ENCODE data around the gene HAGHL.
"Not testable (repeated sequence)": the region's sequence is repeated elsewhere in the genome, so short reads cannot be mapped to it uniquely, and the experiment has no call there.

The HAGHL gene

GRCh38 chr16:734981-735881 lies 8.3 kb downstream of the HAGHL start:
- DNase-seq (ENCODE audit: low spot score): no peak

GRCh38 chr16:735982-736453 lies 9.1 kb downstream of the HAGHL start:
- no peak for DNase-seq (ENCODE audit: low spot score)

GRCh38 chr16:736936-737481 lies 10.1 kb downstream of the HAGHL start:
- no peak for DNase-seq (ENCODE audit: low spot score)

GRCh38 chr16:739560-740458 lies 12.9 kb downstream of the HAGHL start:
- no peak for DNase-seq (ENCODE audit: low spot score)

- no peak for DNase-seq (ENCODE audit: low spot score)
Observed at GRCh38 chr16:740459-740763, 13.5 kb downstream of the HAGHL start.

GRCh38 chr16:740764-741505 lies 14.0 kb downstream of the HAGHL start, which contains the start of gene CIAO3:
Gene CIAO3 (minus strand): TSS chr16:740997. CDS start chr16:740985, 12 bp downstream.
- DNase-seq (ENCODE audit: low spot score): peak; percentile 90

GRCh38 chr16:741986-742629 lies 15.2 kb downstream of the HAGHL start:
- no peak for DNase-seq (ENCODE audit: low spot score)

- DNase-seq (ENCODE audit: low spot score): not testable (repeated sequence)
Observed at GRCh38 chr16:742894-743293, 16.0 kb downstream of the HAGHL start.

GRCh38 chr16:743794-744500 lies 17.0 kb downstream of the HAGHL start:
- DNase-seq (ENCODE audit: low spot score): no peak

GRCh38 chr16:745739-746138 lies 18.8 kb downstream of the HAGHL start:
- DNase-seq (ENCODE audit: low spot score): no peak

- DNase-seq (ENCODE audit: low spot score): no peak
Observed at GRCh38 chr16:746637-747036, 19.7 kb downstream of the HAGHL start.

GRCh38 chr16:747978-748746 lies 21.3 kb downstream of the HAGHL start:
- DNase-seq (ENCODE audit: low spot score): no peak

GRCh38 chr16:749010-749409 lies 22.1 kb downstream of the HAGHL start:
- DNase-seq (ENCODE audit: low spot score): no peak

GRCh38 chr16:750485-750884 lies 23.6 kb downstream of the HAGHL start:
- no peak for DNase-seq (ENCODE audit: low spot score)

GRCh38 chr16:751152-752006 lies 24.5 kb downstream of the HAGHL start:
- DNase-seq (ENCODE audit: low spot score): no peak

GRCh38 chr16:752007-752312 lies 25.1 kb downstream of the HAGHL start:
- DNase-seq (ENCODE audit: low spot score): no peak

- DNase-seq (ENCODE audit: low spot score): not testable (repeated sequence)
Observed at GRCh38 chr16:754121-754607, 27.3 kb downstream of the HAGHL start.

- no peak for DNase-seq (ENCODE audit: low spot score)
Observed at GRCh38 chr16:754656-755055, 27.8 kb downstream of the HAGHL start.

- DNase-seq (ENCODE audit: low spot score): no peak
Observed at GRCh38 chr16:756428-756827, 29.5 kb downstream of the HAGHL start.

Data from COLO829 (cell line).